PC-3 (cell line): ENCODE data around the gene CALB2. TPM values are rescaled to one million over a fixed set of nuclear protein-coding genes. Genes with fewer than 3 reads are reported as not detected.

Experiments used
- ATAC-seq: fragments of 200-7000 bp; cut with Tn5 transposase; 2 replicates; pipeline ENCODE4 v1.9.1; 2020; ENCODE audit warnings: mild to moderate bottlenecking, moderate library complexity
- BruUV-seq: library from RNA; stranded (reverse); fragments of 400-500 nt; replicated peaks from 2 replicates; lab custom pipeline; 2021; lab: Mats Ljungman, UMichigan
- CTCF ChIA-PET: fragments of 300-600 bp; sonication (Branson Sonifier 250); formaldehyde crosslinking; loops from one replicate; lab custom pipeline; 2022; ENCODE audit warnings: antibody characterized with exemption; lab: Charles Lee
- POLR2A ChIA-PET: fragments of 300-600 bp; sonication (Branson Sonifier 250); formaldehyde crosslinking; loops from one replicate; lab custom pipeline; 2022; ENCODE audit warnings: antibody characterized with exemption; ENCODE audit not compliant: unreplicated experiment; lab: Charles Lee
- DNase-seq: peaks from one replicate; pipeline ENCODE4 v3.0.0-alpha.2; 2015
- H2AFZ ChIP-seq: fragments of 300-600 bp; sonication (generic); 2 replicates; pipeline ENCODE4 v1.6.0; 2016; ENCODE audit warnings: antibody characterized with exemption, low read length
- H3F3A ChIP-seq: fragments of 300-600 bp; sonication (generic); one replicate; pipeline ENCODE4 v1.6.0; 2017; ENCODE audit warnings: antibody characterized with exemption, low read length, control low read depth, mild to moderate bottlenecking; ENCODE audit not compliant: unreplicated experiment
- H3K27ac ChIP-seq: fragments of 300-600 bp; sonication (generic); 2 replicates; pipeline ENCODE4 v1.5.1; 2016; ENCODE audit warnings: mild to moderate bottlenecking, low read length
- H3K27me3 ChIP-seq: fragments of 300-600 bp; sonication (generic); 2 replicates; pipeline ENCODE4 v1.6.1; 2016; ENCODE audit warnings: low read length, mixed read lengths
- H3K36me3 ChIP-seq: fragments of 300-600 bp; sonication (generic); 2 replicates; pipeline ENCODE4 v1.6.1; 2016; ENCODE audit warnings: low read depth, mixed run types, low read length, mixed read lengths
- H3K4me1 ChIP-seq: fragments of 300-600 bp; sonication (generic); 2 replicates; pipeline ENCODE4 v1.5.1; 2016; ENCODE audit warnings: low read length; ENCODE audit not compliant: insufficient read depth
- H3K4me2 ChIP-seq: fragments of 300-600 bp; sonication (generic); 2 replicates; pipeline ENCODE4 v1.6.0; 2016; ENCODE audit warnings: low read length
- H3K4me3 ChIP-seq: fragments of 300-600 bp; sonication (generic); 2 replicates; pipeline ENCODE4 v1.5.1; 2016; ENCODE audit warnings: mild to moderate bottlenecking, low read length, mixed read lengths
- H3K79me2 ChIP-seq: fragments of 300-600 bp; sonication (generic); 2 replicates; pipeline ENCODE4 v1.6.1; 2017; ENCODE audit warnings: low read length, mixed read lengths
- H3K9ac ChIP-seq: fragments of 300-600 bp; sonication (generic); 2 replicates; pipeline ENCODE4 v1.6.0; 2016; ENCODE audit warnings: mild to moderate bottlenecking, low read length
- H3K9me2 ChIP-seq: fragments of 300-600 bp; sonication (generic); replicated peaks from 2 replicates; pipeline ENCODE4 v1.6.1; 2016; ENCODE audit warnings: mixed run types, low read length, mixed read lengths
- H3K9me3 ChIP-seq: fragments of 300-600 bp; sonication (generic); 2 replicates; pipeline ENCODE4 v1.6.1; 2016; ENCODE audit warnings: low read length, mixed read lengths
- H4K20me1 ChIP-seq: fragments of 300-600 bp; sonication (generic); 2 replicates; pipeline ENCODE4 v1.6.1; 2016; ENCODE audit warnings: low read length, mixed read lengths
- EZH2 ChIP-seq: fragments of 300-600 bp; sonication (generic); IDR thresholded peaks from one replicate; pipeline ENCODE4 v1.6.1; 2017; ENCODE audit warnings: antibody characterized with exemption, mild to moderate bottlenecking, low read length; ENCODE audit not compliant: unreplicated experiment
- EZH2phosphoT487 ChIP-seq: fragments of 300-600 bp; sonication (generic); IDR thresholded peaks from 2 replicates; pipeline ENCODE4 v1.6.1; 2018; ENCODE audit warnings: mild to moderate bottlenecking, antibody characterized with exemption, low read length, borderline replicate concordance
- intact Hi-C: fragments of 100-400 bp; cut with micrococcal nuclease; formaldehyde crosslinking; loops from 2 replicates; pipeline ENCODE4 v1.9.0; 2023
- total RNA-seq: library from RNA; depleted of rRNA; stranded (reverse); fragments of >200 nt; gene quantifications from 2 replicates; pipeline ENCODE4 v1.2.3, GENCODE V29; 2014
- TF ChIP-seq, protein P1 (sequence below): fragments of 300-600 bp; sonication (generic); conservative IDR thresholded peaks from 2 replicates; pipeline ENCODE4 v1.5.1; 2017; ENCODE audit warnings: antibody characterized with exemption, low read depth, mild to moderate bottlenecking, low read length

Gene CALB2
- total RNA-seq, 1 experiment from 2014 or later = 0.47 TPM

DNA sequence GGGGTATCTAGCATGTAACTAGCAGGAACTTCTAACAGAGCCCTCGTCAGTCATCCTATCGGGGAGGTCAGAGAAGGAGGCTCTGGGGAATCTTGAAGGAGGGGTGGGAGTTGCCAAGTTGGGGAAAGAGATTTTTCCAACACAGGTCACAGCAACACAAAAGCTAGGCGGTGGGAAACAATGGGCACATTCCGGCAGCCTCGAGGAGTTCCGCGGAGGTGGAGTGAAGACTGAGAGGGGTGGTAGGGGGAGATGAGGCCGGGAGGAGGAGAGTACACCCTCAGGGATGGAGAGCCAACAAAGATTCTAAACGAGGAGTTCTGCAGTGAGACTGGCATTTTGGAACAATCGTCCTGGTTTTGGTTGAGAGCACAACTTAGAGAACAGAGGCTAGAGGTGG lies 13.5 kb upstream of the CALB2 start:
- no TSS peak for BruUV-seq
- no peak for TF ChIP-seq EZH2
- no peak for TF ChIP-seq EZH2phosphoT487
- TF ChIP-seq, protein P1, sequence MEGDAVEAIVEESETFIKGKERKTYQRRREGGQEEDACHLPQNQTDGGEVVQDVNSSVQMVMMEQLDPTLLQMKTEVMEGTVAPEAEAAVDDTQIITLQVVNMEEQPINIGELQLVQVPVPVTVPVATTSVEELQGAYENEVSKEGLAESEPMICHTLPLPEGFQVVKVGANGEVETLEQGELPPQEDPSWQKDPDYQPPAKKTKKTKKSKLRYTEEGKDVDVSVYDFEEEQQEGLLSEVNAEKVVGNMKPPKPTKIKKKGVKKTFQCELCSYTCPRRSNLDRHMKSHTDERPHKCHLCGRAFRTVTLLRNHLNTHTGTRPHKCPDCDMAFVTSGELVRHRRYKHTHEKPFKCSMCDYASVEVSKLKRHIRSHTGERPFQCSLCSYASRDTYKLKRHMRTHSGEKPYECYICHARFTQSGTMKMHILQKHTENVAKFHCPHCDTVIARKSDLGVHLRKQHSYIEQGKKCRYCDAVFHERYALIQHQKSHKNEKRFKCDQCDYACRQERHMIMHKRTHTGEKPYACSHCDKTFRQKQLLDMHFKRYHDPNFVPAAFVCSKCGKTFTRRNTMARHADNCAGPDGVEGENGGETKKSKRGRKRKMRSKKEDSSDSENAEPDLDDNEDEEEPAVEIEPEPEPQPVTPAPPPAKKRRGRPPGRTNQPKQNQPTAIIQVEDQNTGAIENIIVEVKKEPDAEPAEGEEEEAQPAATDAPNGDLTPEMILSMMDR = no peak
- no peaks in the 10 kb centered on the region for H3K9me2 ChIP-seq
- H3K36me3 ChIP-seq = no peaks in the 10 kb centered on the region
- ChIA-PET CTCF (no interaction called here), POLR2A (no interaction called here)
- no peak overlapping the region for H3K4me3 ChIP-seq
- no peaks in the 10 kb centered on the region for H4K20me1 ChIP-seq
- no peak overlapping the region for H3K27ac ChIP-seq
- DNase-seq (no peak), ATAC-seq (no peak)
- H3K4me2 ChIP-seq = no peak overlapping the region
- no peak overlapping the region for H2AFZ ChIP-seq
- no peaks in the 10 kb centered on the region for H3F3A ChIP-seq
- no peak overlapping the region for H3K9ac ChIP-seq
- intact Hi-C loops = no loop called here
- no peaks in the 10 kb centered on the region for H3K9me3 ChIP-seq
- no peaks in the 10 kb centered on the region for H3K4me1 ChIP-seq
- no peaks in the 10 kb centered on the region for H3K79me2 ChIP-seq
- no peaks in the 10 kb centered on the region for H3K27me3 ChIP-seq

DNA sequence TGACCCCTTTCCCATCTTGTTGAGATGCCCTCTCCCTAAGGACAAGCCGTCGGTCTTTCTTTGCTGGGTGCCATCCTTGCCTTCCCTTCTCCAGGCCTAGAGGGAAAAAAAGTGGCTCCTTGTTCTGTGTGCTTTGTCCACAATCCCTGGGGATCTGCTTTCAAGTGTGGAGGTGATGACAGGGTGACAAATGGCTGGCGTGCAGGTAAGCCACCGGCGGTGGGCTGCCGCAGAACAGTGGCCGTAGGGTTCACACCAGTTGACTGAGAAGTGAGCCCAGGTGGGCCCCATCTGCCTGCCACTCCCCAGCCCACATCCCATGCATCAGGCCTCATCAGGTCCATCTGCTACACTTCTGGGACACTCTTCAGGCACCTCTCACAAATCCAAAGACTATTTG lies 11.4 kb upstream of the CALB2 start:
- H3K27me3 ChIP-seq = no peaks in the 10 kb centered on the region
- ChIA-PET POLR2A (no interaction called here), CTCF (no interaction called here)
- no peak overlapping the region for H3K9ac ChIP-seq
- H3K27ac ChIP-seq = no peak overlapping the region
- H3K9me2 ChIP-seq = no peaks in the 10 kb centered on the region
- H4K20me1 ChIP-seq = no peaks in the 10 kb centered on the region
- H3K36me3 ChIP-seq = no peaks in the 10 kb centered on the region
- ATAC-seq (no peak), DNase-seq (no peak)
- BruUV-seq = no TSS peak
- H3F3A ChIP-seq = no peaks in the 10 kb centered on the region
- peaks cover 8% of the 10 kb centered on the region; the same call in 1 of the 2 replicates for H3K4me1 ChIP-seq
- no peak for TF ChIP-seq EZH2phosphoT487
- TF ChIP-seq, protein P1 = no peak
- H2AFZ ChIP-seq = no peak overlapping the region
- intact Hi-C loops = no loop called here
- no peak overlapping the region for H3K4me2 ChIP-seq
- H3K4me3 ChIP-seq = no peak overlapping the region
- no peaks in the 10 kb centered on the region for H3K79me2 ChIP-seq
- H3K9me3 ChIP-seq = no peaks in the 10 kb centered on the region

DNA sequence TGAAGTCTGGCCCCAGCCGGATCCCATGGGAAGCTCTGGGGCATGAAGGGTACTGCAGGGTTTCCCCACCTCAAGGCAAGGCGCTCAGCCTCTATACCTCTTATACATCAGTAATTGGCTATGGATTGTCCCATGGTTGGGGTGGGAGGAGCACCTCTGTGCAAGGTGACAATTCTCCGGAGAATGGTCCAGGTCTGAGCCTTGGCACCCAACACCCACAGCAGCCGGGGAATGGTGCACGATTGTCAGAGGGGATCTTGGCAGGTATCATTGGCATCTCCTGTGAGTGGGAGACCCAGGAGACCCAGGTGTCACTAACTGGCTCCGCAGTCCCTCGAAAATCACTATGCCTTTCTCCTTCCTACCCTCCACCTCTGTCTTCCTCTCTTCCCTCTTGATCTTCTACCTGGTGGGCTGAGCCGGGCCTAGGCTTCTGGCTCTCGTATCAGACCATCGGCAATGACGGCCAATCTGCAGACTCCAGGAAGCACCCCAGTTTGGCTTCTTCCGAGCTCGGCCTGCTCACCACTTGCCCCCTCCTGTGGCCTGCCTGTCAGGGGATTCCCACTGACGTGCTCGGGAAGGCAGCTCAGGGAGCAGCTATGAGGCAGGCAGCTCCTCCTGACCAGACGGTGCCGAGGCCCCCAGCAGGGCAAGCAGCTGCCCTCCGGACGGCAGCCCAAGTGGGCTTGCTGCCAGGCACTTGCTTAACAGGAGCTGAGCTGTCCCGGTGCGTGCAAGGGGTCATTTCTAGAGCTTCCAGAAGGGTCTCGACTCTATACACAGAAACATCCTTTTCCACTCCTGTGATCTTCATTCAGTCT lies 10.0 kb upstream of the CALB2 start:
- H3K9ac ChIP-seq = no peak overlapping the region
- no peaks in the 10 kb centered on the region for H3K36me3 ChIP-seq
- ATAC-seq = no peak
- no peaks in the 10 kb centered on the region for H3F3A ChIP-seq
- DNase-seq = no peak
- H3K79me2 ChIP-seq = no peaks in the 10 kb centered on the region
- BruUV-seq = no TSS peak
- ChIA-PET CTCF (no interaction called here), POLR2A (no interaction called here)
- no peak overlapping the region for H3K27ac ChIP-seq
- H2AFZ ChIP-seq = no peak overlapping the region
- intact Hi-C loops = no loop called here
- H3K4me2 ChIP-seq = no peak overlapping the region
- H4K20me1 ChIP-seq = no peaks in the 10 kb centered on the region
- H3K4me3 ChIP-seq = no peak overlapping the region
- no peaks in the 10 kb centered on the region for H3K27me3 ChIP-seq
- H3K9me2 ChIP-seq = no peaks in the 10 kb centered on the region
- no peaks in the 10 kb centered on the region for H3K9me3 ChIP-seq
- TF ChIP-seq, protein P1 = no peak
- TF ChIP-seq EZH2phosphoT487 = no peak
- TF ChIP-seq EZH2 = no peak
- H3K4me1 ChIP-seq = peaks cover 8% of the 10 kb centered on the region; the same call in 1 of the 2 replicates
